Measurements from ENCODE around the gene FHDC1. TPM values are rescaled to one million over a fixed set of nuclear protein-coding genes. Genes with fewer than 3 reads are reported as not detected.

The FHDC1 gene
- total RNA-seq: 1 to 10 TPM in 1 of 2 donors, under 1 TPM in 1; 0.99 to 3.9 TPM

- ATAC-seq: peak; percentile 93
- DNase-seq: peak; percentile 89 to 93 (median 90)
- H3K4me3 ChIP-seq: peak within 1 kb of the TSS; percentile 46 to 67
- no peaks in the 10 kb centered on the region for H3K9me3 ChIP-seq
- no peaks in the 10 kb centered on the region for H3K27me3 ChIP-seq
- peak within 1 kb of the TSS; percentile 81 to 92 (median 89) for H3K27ac ChIP-seq
- 0 to 2% methylated on average over 24 to 60 of the region's 75 CpGs for WGBS, 2 donors
- peaks cover 20% of the 10 kb centered on the region for H3K4me1 ChIP-seq
- no peaks in the 10 kb centered on the region for H3K36me3 ChIP-seq (replicated peaks in 1 of 2; ENCODE audit: insufficient read depth in 1 of 2, low read depth in 2 of 2)
- peak; percentile 76 to 91 (median 79) for TF ChIP-seq POLR2A (IDR thresholded peaks at IDR 0.05)
- TF ChIP-seq CTCF (IDR thresholded peaks at IDR 0.05): peak in 3 of 7 experiments; percentile 7 to 53 (median 51)
- intact Hi-C loops (cut with DNase I): no loop called here
Observed at GRCh38 chr4:152935631-152936445, at the start of gene FHDC1. Gene FHDC1 (plus strand): TSS chr4:152936323. CDS start chr4:152943058, 6,735 bp downstream.

GRCh38 chr4:152887981-152888380 lies 48.1 kb upstream of the FHDC1 start:
- intact Hi-C loops (cut with DNase I): no loop called here
- no peak overlapping the region for H3K27ac ChIP-seq
- TF ChIP-seq POLR2A (IDR thresholded peaks at IDR 0.05) (no peak), CTCF (IDR thresholded peaks at IDR 0.05) (no peak)
- WGBS, 2 donors: 94 to 96% methylated on average over 6 of the region's 6 CpGs
- no peaks in the 10 kb centered on the region for H3K27me3 ChIP-seq
- ATAC-seq (no peak), DNase-seq (no peak)
- peaks cover 3 to 4% of the 10 kb centered on the region in 2 donors for H3K36me3 ChIP-seq (replicated peaks in 1 of 2; ENCODE audit: insufficient read depth in 1 of 2, low read depth in 2 of 2)
- no peak overlapping the region for H3K4me3 ChIP-seq
- H3K9me3 ChIP-seq: no peaks in the 10 kb centered on the region
- no peaks in the 10 kb centered on the region for H3K4me1 ChIP-seq

GRCh38 chr4:152892974-152893373 lies 43.1 kb upstream of the FHDC1 start:
- TF ChIP-seq POLR2A (IDR thresholded peaks at IDR 0.05) (no peak), CTCF (IDR thresholded peaks at IDR 0.05) (no peak)
- DNase-seq (no peak), ATAC-seq (no peak)
- H3K9me3 ChIP-seq: no peaks in the 10 kb centered on the region
- WGBS, 2 donors: 63 to 94% methylated on average over 2 of the region's 2 CpGs
- no peak overlapping the region for H3K27ac ChIP-seq
- no peaks in the 10 kb centered on the region for H3K27me3 ChIP-seq
- intact Hi-C loops (cut with DNase I): no loop called here
- peaks cover 3 to 4% of the 10 kb centered on the region in 2 donors for H3K36me3 ChIP-seq (replicated peaks in 1 of 2; ENCODE audit: insufficient read depth in 1 of 2, low read depth in 2 of 2)
- no peaks in the 10 kb centered on the region for H3K4me1 ChIP-seq
- H3K4me3 ChIP-seq: no peak overlapping the region

- H3K4me1 ChIP-seq: no peaks in the 10 kb centered on the region
- TF ChIP-seq POLR2A (IDR thresholded peaks at IDR 0.05) (no peak), CTCF (IDR thresholded peaks at IDR 0.05) (no peak)
- 90 to 100% methylated on average over 1 of the region's 1 CpG for WGBS, 2 donors
- DNase-seq: no peak
- H3K4me3 ChIP-seq: no peak overlapping the region
- peaks cover 0 to 4% of the 10 kb centered on the region in 2 donors for H3K36me3 ChIP-seq (replicated peaks in 1 of 2; ENCODE audit: insufficient read depth in 1 of 2, low read depth in 2 of 2)
- H3K27me3 ChIP-seq: no peaks in the 10 kb centered on the region
- no peaks in the 10 kb centered on the region for H3K9me3 ChIP-seq
- no peak overlapping the region for H3K27ac ChIP-seq
- ATAC-seq: no peak
- intact Hi-C loops (cut with DNase I): no loop called here
Observed at GRCh38 chr4:152894673-152895072, 41.5 kb upstream of the FHDC1 start.

Measured in body of pancreas (tissue), 4 donors.